Metanephros (tissue), 1 donor: ENCODE measurements around the gene SFXN5. TPM values are rescaled to one million over a fixed set of nuclear protein-coding genes. Genes with fewer than 3 reads are reported as not detected.

Source experiments
- total RNA-seq: library from RNA; depleted of rRNA; stranded (reverse); fragments of >200 nt; gene quantifications from one replicate; pipeline ENCODE4 v1.2.3, GENCODE V29; 2014

Gene SFXN5, protein sequence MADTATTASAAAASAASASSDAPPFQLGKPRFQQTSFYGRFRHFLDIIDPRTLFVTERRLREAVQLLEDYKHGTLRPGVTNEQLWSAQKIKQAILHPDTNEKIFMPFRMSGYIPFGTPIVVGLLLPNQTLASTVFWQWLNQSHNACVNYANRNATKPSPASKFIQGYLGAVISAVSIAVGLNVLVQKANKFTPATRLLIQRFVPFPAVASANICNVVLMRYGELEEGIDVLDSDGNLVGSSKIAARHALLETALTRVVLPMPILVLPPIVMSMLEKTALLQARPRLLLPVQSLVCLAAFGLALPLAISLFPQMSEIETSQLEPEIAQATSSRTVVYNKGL
- 25.7 TPM for total RNA-seq

DNA sequence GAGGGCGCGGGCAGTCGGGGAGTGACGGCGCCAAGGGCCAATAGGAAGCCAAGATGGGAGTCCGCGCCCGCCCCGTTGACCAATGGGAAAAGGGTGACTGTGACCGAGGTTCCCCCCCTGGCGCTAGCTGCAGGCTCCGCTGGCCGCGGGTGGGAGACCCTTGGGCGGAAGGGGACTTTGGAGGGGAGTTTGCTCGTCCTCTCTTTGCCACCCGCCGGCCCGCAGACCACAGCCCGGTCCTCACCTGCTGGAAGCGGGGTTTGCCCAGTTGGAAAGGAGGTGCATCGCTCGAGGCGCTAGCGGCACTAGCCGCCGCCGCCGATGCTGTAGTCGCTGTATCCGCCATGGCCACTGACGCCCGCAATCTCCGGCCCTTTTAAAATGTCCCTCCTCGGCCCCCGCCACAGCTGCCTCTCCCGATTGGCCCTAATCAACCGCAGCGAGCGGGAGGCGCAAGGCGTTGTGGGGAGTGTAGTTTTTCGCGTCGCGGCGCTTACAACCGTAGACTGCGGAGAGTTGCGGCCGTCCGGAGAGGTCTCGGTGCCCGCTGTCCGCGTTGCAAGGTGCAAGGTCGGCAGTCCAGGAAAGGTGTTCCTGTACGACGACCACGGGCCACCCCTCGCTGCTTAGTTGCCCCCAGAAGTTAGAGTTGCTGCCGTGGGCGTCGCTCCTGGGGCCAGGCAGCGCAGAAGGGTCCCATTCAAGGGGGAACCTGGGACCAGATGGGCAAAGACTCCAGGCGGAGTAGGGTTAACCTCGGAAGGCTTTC is at the start of gene SFXN5:
Gene SFXN5 (minus strand): TSS at position 353 of the 769 bp plus-strand sequence. CDS start 7 bp downstream, at position 346.

DNA sequence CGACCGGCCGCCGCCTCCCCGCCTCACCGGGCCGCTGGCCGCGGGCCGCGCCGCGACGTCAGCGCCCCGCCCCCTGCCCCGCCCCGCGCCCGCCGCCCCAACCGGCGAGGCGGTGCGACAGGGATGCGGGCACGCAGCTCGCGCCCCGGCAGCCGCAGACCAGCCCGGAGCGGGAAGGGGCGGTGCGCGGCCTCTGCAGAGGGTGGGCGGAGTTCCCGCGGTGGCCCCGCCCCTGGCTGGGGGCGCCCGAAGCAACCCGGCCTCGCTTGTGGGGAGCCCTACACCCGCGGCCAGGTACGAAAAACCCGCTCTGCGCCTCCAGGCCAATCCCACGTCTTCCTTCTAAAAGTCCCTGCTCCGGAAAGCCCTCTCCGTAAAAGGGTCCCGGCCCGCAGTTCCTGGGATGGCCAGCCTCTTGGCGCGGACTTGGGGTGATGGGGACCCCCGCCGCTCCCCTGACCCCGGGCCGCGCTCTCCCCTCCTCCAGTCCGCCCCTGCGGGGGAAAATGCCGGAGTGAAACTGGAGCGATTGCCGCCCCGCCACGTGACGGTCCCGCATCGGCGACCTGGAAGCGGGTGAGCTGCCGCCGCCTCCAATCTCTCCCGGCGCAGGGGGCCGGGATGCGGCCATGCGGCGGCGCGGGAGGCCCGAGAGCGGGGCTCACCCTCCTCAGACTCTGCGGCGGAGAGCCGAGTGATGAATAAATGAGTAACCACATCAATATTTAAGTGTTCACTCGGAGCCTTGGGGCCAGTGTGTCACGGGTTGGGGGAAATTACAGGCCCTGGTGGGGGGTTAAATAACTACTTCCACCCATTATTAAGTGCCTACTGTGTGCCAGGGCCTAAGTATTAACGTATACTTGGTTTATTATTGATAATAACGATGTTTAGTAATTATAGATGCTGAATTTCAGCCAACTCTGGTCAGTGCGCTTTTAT is 41.7 kb upstream of the SFXN5 start, which contains the start of gene RAB11FIP5:
Gene RAB11FIP5 (minus strand): TSS at position 36 of the 942 bp plus-strand sequence. CDS start 171 bp downstream, outside the sequence.

DNA sequence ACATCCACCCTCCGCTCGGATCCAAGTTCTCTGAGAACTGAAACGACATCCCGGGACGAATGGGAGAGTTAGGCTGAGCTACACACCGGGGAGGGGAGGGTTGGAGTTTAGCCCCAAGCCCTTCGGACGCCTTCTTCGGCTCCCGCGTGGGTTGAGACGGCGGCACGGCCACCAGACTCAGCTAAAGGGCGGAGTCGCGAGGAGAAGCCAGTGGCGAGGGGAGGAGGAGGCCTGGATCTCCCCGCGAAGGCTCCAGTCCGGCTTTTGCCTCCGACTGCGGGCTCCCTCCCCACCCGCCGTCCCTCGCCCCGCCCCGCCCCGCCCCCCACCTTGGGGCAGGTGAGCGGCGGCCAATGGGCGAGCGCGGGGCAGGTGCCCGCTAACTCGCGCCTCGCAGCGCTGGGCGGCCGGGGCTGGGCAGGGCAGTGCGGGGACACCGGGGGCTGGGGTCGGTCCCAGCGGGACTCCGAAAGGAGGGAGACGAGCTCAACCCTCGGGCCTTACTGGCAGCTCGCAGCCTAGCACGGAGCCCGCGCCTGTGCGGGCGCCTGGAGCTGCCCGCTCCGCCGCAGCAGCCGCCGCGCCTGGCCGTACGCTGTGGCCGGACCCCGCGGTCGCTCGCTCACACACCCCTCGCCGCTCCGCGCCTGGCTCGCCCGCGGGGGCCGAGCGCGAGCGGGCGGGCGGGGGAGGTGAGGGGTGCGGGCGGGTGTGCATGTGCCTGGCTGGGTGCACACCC is 154.2 kb downstream of the SFXN5 start, which contains the start of gene EMX1:
Gene EMX1 (plus strand): TSS at position 382 of the 739 bp plus-strand sequence. CDS start 334 bp downstream, at position 716.

Other genes starting within 250 kb of the SFXN5 start
- gene EXOC6B, start 245.7 kb downstream of the SFXN5 start, total RNA-seq, result 46.9 TPM
- 9.1 TPM for gene SPR, start 184.3 kb downstream of the SFXN5 start, total RNA-seq
- gene EMX1, start 154.2 kb downstream of the SFXN5 start, total RNA-seq, result 46.9 TPM
- gene RAB11FIP5, start 41.2 kb upstream of the SFXN5 start, total RNA-seq, result 32.5 TPM
- gene NOTO, start 130.9 kb upstream of the SFXN5 start, total RNA-seq, result not detected
- gene SMYD5, start 142.5 kb upstream of the SFXN5 start, total RNA-seq, result 20.7 TPM
- 26.8 TPM for gene PRADC1, start 161.5 kb upstream of the SFXN5 start, total RNA-seq
- gene CCT7, start 162.6 kb upstream of the SFXN5 start, total RNA-seq, result 189 TPM
- 1.5 TPM for gene FBXO41, start 212.8 kb upstream of the SFXN5 start, total RNA-seq
- not detected for gene EGR4, start 221.8 kb upstream of the SFXN5 start, total RNA-seq